Muscle of leg (tissue), 11 donors: ENCODE measurements around the gene SLC7A10. TPM values are rescaled to one million over a fixed set of nuclear protein-coding genes. Genes with fewer than 3 reads are reported as not detected.

Experiments used
- DNase-seq: peaks from one replicate; pipeline ENCODE4 v3.0.0; 2013
- H3K27ac ChIP-seq: one replicate; pipeline ENCODE4 v1.5.1; 2013; ENCODE audit warnings: mild to moderate bottlenecking, low read length, control low read depth
- H3K27me3 ChIP-seq: one replicate; pipeline ENCODE4 v1.6.1; 2013; ENCODE audit warnings: low read length; ENCODE audit not compliant: control insufficient read depth, insufficient read depth
- H3K36me3 ChIP-seq: one replicate; pipeline ENCODE4 v1.6.1; 2013; ENCODE audit warnings: low read length; ENCODE audit not compliant: control insufficient read depth, insufficient read depth
- H3K4me1 ChIP-seq: one replicate; pipeline ENCODE4 v1.6.1; 2013; ENCODE audit warnings: low read length; ENCODE audit not compliant: control insufficient read depth, insufficient read depth
- H3K4me3 ChIP-seq: one replicate; pipeline ENCODE4 v1.5.1; 2013; ENCODE audit warnings: low read length, control low read depth
- H3K9me3 ChIP-seq: replicated peaks from 2 replicates; pipeline ENCODE4 v1.6.1; 2013; ENCODE audit warnings: low read depth, low read length; ENCODE audit not compliant: control insufficient read depth
- WGBS: methylation state at CpG from one replicate; pipeline ENCODE4 v1.1.5; 2013; ENCODE audit warnings: missing lambda C conversion rate; ENCODE audit not compliant: insufficient coverage; 5-methylcytosine and 5-hydroxymethylcytosine counted together
- polyA plus RNA-seq, 8 donors: library from polyadenylated mRNA; unstranded; fragments of 120-200 nt; gene quantifications; one replicate each; pipeline versions ENCODE4 v1.2.1 to v1.2.3, GENCODE V29; 2013; ENCODE audit warnings: inconsistent platforms in 1 of 8, low replicate concordance in 1 of 8; ENCODE audit not compliant: insufficient read length in 8 of 8, insufficient read depth in 1 of 8
- total RNA-seq: library from RNA; stranded (reverse); fragments of 120-200 nt; gene quantifications from one replicate; pipeline ENCODE4 v1.2.4, GENCODE V29; 2013

The SLC7A10 gene
- total and polyA plus RNA-seq, 9 donors: 4.7 to 12.2 (median 9.8) TPM

DNA sequence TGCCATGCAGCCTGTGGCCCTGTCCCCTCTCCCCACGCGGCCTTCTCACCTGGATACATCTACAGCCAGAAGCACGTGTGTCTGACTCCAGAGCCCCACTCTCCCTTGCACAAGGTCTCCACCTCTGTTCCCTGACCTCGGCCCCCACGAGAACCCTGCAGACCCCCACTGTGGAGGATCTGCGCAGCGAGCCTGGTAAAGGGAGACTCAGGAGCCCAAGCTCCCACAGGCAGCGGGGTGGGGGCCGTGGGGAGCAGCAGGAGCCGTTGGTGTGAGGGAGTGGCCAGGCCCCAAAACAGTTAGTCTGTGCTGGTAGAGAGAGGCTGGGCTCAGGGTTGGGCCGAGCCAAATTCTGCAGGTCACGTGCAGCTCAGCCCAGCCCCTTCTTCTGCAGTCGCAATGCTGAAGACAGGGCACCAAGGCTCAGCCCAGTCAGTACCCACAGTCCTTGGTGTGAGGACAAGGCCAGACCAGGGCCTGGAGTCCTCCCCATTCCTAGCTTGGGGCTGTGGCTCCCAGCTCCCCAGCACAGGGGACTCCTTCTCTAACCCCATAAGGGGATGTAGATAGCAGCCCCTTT is 28.7 kb upstream of the SLC7A10 start:
- 44% methylated on average over 8 of the region's 13 CpGs for WGBS
- no peaks in the 10 kb centered on the region for H3K36me3 ChIP-seq
- H3K4me3 ChIP-seq: no peak overlapping the region
- no peaks in the 10 kb centered on the region for H3K9me3 ChIP-seq
- H3K27ac ChIP-seq: no peak overlapping the region
- no peaks in the 10 kb centered on the region for H3K27me3 ChIP-seq
- no peaks in the 10 kb centered on the region for H3K4me1 ChIP-seq
- DNase-seq: no peak

DNA sequence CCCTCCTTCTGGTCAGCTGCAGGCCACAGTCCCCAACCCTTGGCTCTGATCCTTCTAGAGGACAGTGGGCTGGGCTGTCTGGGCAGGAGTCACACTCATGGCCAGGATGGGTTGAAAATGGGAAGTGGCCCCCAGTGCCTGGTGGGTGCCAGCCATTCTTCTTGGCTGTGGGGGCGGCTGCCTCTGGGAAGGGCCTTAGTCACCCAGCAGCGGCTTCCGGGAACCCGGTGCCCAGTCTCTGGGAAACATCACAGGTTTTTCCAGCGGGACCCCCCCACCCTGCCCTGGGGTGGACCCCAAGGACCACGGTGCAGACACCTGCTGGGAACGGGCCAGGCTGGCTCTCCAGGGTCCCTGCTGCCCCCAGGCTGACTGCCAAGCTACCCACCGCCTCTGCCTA is 27.3 kb upstream of the SLC7A10 start:
- H3K4me3 ChIP-seq: no peak overlapping the region
- peaks cover 6% of the 10 kb centered on the region for H3K4me1 ChIP-seq
- no peaks in the 10 kb centered on the region for H3K36me3 ChIP-seq
- no peak for DNase-seq
- no peaks in the 10 kb centered on the region for H3K27me3 ChIP-seq
- 83% methylated on average over 8 of the region's 8 CpGs for WGBS
- H3K9me3 ChIP-seq: no peaks in the 10 kb centered on the region
- no peak overlapping the region for H3K27ac ChIP-seq

DNA sequence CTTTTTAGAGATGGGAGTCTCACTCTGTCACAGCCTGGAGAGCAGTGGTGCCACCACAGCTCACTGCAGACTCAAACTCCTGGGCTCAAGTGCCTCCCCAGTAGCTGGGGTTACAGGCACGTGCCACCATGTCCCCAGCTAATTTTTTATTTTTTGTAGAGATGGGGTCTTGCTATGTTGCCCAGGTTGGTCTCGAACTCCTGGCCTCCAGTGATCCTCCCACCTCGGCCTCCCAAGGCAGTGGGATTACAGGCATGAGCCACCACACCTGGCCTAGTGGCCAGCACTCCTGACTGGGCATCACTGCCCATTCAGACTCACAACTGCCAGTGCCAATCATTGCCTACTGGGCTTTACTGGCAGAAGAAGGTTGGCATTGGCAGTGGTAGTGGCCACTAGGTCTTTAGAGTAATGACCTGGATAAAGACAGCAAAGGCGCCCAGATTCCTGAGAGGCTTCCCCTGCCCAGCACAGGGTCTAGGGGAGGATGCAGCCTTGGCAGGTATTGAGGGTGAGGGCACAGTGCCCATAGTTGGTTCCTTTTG is 26.8 kb upstream of the SLC7A10 start:
- Histone ChIP-seq H3K27ac (no peak overlapping the region), H3K9me3 (no peaks in the 10 kb centered on the region), H3K36me3 (no peaks in the 10 kb centered on the region), H3K4me3 (no peak overlapping the region), H3K4me1 (peaks cover 11% of the 10 kb centered on the region), H3K27me3 (no peaks in the 10 kb centered on the region)
- WGBS: 96% methylated on average over 3 of the region's 4 CpGs
- no peak for DNase-seq

DNA sequence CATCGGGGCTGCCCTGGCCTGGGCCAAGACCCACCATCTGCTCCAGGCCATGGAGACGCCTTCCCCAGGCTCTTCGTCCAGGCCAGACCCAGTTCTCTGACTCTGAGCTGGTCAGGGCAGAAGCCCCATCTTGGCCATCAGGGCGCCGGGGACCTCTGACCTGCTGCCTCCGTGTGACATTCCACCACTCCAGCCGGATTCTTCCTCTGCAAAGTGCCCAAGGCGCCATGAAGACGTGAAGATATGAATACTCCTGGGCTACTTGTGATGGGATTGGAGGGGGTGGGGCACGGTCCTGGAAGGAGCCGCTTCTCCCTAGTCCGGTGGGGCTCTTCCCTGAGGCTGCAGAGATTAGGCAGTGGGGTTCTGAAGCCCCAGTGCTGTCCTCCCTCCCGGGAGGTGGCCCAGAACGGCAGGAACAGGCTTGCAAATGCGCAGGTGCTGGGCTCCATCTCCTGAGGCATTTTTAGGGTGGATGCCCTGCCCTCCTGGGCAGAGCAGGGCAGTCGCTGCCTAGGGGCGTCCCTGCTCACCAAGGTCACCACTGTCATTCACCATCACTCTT is 26.0 kb upstream of the SLC7A10 start:
- Histone ChIP-seq H3K27me3 (no peaks in the 10 kb centered on the region), H3K4me1 (peaks cover 20% of the 10 kb centered on the region), H3K4me3 (no peak overlapping the region), H3K9me3 (no peaks in the 10 kb centered on the region), H3K36me3 (no peaks in the 10 kb centered on the region), H3K27ac (no peak overlapping the region)
- DNase-seq: no peak
- WGBS: 69% methylated on average over 11 of the region's 17 CpGs

DNA sequence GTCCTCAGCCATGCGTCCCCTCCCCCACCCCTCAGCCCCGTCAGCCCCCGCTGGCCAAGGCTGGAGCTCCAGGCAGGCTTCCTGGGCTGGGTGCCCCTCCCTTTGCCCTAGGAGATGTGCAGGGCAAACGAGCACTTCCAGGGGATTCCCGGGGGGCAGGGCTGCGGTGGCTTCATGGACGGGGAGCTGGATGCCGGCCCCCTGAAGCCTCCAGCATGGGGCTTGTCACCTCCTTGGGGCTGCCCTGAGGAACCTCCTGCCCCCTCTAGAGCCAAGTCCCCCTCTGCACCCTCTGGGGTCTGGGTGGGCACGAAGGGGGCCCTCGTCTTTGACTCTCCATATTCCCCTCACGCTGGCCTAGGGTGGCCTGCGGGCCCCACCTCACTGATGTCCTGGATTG is 25.4 kb upstream of the SLC7A10 start:
- no peak for DNase-seq
- no peaks in the 10 kb centered on the region for H3K9me3 ChIP-seq
- no peak overlapping the region for H3K4me3 ChIP-seq
- no peak overlapping the region for H3K27ac ChIP-seq
- WGBS: 38% methylated on average over 9 of the region's 12 CpGs
- no peaks in the 10 kb centered on the region for H3K36me3 ChIP-seq
- peaks cover 24% of the 10 kb centered on the region for H3K4me1 ChIP-seq
- no peaks in the 10 kb centered on the region for H3K27me3 ChIP-seq

DNA sequence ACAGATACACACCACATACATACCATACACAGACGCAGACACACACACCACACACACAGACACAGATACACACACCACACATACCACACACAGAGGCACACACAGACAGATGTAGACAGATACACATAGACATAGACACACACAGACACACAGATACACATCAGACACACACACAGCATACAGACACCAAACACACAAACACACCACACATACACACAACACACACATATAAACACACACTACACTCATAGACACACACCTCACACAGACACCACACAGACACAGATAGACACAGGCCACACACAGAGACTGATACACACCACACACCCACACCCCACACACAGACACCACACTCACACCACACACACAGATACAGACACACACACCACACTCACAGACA is 24.9 kb upstream of the SLC7A10 start:
- 100% methylated on average over 1 of the region's 1 CpG for WGBS
- H3K27ac ChIP-seq: no peak overlapping the region
- peaks cover 3% of the 10 kb centered on the region for H3K9me3 ChIP-seq
- no peaks in the 10 kb centered on the region for H3K27me3 ChIP-seq
- no peak overlapping the region for H3K4me3 ChIP-seq
- no peaks in the 10 kb centered on the region for H3K36me3 ChIP-seq
- no peak for DNase-seq
- peaks cover 27% of the 10 kb centered on the region for H3K4me1 ChIP-seq

DNA sequence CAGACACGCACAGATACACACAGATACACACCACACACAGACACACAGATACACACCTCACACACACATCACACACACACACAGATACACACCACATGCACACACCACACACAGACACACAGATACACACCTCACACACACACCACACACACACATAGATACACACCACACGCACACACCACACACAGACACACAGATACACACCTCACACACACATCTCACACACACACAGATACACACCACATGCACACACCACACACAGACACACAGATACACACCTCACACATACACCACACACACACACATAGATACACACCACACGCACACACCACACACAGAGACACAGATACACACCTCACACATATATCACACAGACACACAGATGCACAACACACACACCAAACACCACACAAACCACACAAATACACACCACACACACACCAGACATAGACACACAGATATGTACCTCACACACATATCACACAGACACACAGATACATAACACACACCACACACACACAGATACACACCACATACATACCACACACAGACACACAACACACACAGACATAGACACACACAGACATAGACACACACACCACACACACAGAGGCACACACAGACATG is 24.2 kb upstream of the SLC7A10 start:
- 46% methylated on average over 3 of the region's 3 CpGs for WGBS
- H3K36me3 ChIP-seq: no peaks in the 10 kb centered on the region
- no peaks in the 10 kb centered on the region for H3K27me3 ChIP-seq
- H3K9me3 ChIP-seq: peaks cover 7% of the 10 kb centered on the region
- DNase-seq: no peak
- H3K27ac ChIP-seq: no peak overlapping the region
- H3K4me3 ChIP-seq: no peak overlapping the region
- H3K4me1 ChIP-seq: peaks cover 27% of the 10 kb centered on the region

DNA sequence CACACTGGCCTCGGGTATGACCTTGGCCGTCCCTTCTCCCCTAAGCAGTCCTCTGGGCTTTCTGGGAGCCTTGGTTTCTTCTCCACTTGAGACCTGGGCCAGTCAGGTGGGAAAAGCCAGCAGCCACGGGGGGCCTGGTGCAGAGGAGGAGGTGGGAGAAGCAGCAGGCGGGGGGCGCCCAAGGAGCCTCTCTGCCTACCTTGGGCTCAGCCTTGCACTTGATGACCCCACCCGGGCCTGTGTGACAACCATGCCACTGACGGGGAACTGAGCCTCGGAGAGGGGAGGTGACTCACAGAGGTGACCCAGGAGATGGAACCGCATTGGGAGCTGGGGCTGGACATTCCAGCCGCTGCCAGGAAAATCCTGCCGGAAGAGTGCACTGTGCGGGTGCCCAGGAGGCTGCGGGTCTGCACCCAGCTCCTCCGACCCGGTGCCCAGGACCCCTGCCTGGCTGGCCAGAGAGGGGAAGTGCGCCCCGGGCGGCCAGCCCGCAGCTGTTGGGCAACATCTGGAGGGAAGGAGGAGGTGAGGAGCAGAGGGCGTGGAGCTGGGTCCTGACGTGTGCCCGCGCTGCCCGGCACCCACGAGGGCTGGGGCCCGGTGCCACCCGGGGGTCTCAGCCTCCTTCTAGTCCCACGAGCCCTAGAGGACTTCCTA is 23.4 kb upstream of the SLC7A10 start:
- H3K27ac ChIP-seq: no peak overlapping the region
- DNase-seq: no peak
- WGBS: 39% methylated on average over 19 of the region's 28 CpGs
- H3K4me1 ChIP-seq: peaks cover 27% of the 10 kb centered on the region
- no peaks in the 10 kb centered on the region for H3K27me3 ChIP-seq
- peaks cover 7% of the 10 kb centered on the region for H3K9me3 ChIP-seq
- H3K36me3 ChIP-seq: no peaks in the 10 kb centered on the region
- H3K4me3 ChIP-seq: no peak overlapping the region

DNA sequence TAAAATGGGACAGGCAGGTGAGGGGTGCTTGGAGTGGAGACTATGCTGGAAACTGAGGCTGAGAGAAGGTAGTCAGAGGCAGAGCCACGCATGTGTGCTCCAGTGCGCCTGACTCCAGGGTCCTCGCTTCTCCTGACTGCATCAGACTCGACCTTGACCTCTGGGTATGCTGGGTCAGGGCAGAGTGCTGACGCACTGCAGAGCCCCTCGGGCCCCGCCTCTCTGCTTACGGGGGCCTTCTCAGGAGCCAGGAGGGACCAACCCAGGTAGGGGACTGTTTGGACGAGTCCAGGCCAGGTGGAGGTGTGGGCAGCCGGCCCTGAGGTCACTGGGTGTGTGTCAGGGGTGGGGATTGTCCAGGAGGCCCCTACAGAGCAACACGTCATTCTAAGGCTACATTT is 22.9 kb upstream of the SLC7A10 start:
- no peak for DNase-seq

DNA sequence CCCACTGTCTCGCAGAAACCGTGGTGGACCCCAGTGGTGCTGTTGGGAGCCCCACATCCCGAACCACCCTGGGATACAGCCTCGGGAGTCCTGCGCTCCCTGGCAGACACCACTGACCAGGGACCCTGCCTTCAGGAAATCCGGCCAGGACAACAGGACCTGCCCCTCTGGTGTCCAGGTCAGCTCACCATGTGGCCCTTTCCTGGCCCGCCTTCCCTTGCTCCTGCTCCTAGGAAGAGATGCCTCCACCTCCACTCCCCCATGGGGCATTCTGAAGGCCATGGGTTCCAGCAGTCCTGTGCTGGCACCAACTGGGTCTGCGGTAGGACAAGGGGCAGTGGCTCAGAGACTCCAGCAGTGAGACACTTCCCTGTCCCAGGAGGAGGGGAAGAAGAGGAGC is 22.5 kb upstream of the SLC7A10 start:
- no peak overlapping the region for H3K27ac ChIP-seq
- no peaks in the 10 kb centered on the region for H3K36me3 ChIP-seq
- H3K4me1 ChIP-seq: peaks cover 27% of the 10 kb centered on the region
- DNase-seq: no peak
- 69% methylated on average over 6 of the region's 8 CpGs for WGBS
- H3K4me3 ChIP-seq: no peak overlapping the region
- peaks cover 7% of the 10 kb centered on the region for H3K9me3 ChIP-seq
- H3K27me3 ChIP-seq: peaks cover 3% of the 10 kb centered on the region

More for the DNA sequence above, 22.9 kb upstream of the SLC7A10 start:
- peaks cover 27% of the 10 kb centered on the region for H3K4me1 ChIP-seq
- H3K27ac ChIP-seq: no peak overlapping the region
- peaks cover 7% of the 10 kb centered on the region for H3K9me3 ChIP-seq
- peaks cover 3% of the 10 kb centered on the region for H3K27me3 ChIP-seq
- no peak overlapping the region for H3K4me3 ChIP-seq
- H3K36me3 ChIP-seq: no peaks in the 10 kb centered on the region
- 49% methylated on average over 9 of the region's 11 CpGs for WGBS
